Kidney epithelial cell (primary cell): ENCODE measurements around the gene RBM39. TPM values are rescaled to one million over a fixed set of nuclear protein-coding genes. Genes with fewer than 3 reads are reported as not detected.

Experiments
- DNase-seq: peaks from one replicate; pipeline ENCODE4 v3.0.0-alpha.2; 2010; ENCODE audit warnings: low read depth
- H3K27me3 ChIP-seq: 2 replicates; pipeline ENCODE4 v1.6.0; 2011; ENCODE audit warnings: low read length; ENCODE audit not compliant: control insufficient read depth, insufficient read depth
- H3K36me3 ChIP-seq: 2 replicates; pipeline ENCODE4 v1.5.1; 2011; ENCODE audit warnings: low read length; ENCODE audit not compliant: control insufficient read depth, insufficient read depth
- H3K4me3 ChIP-seq: 2 replicates; pipeline ENCODE4 v1.5.1; 2011; ENCODE audit warnings: low read depth, mild to moderate bottlenecking, control low read depth, low read length
- CTCF ChIP-seq: IDR thresholded peaks from 2 replicates; pipeline ENCODE4 v1.5.1; 2011; ENCODE audit warnings: mild to moderate bottlenecking, moderate library complexity, low read length, control low read depth, inconsistent platforms; ENCODE audit not compliant: insufficient read depth, poor library complexity, severe bottlenecking
- total RNA-seq: library from RNA; depleted of rRNA; stranded (reverse); fragments of >200 nt; gene quantifications from 2 replicates; pipeline ENCODE4 v1.2.3, GENCODE V29; 2015

RBM39 gene
- total RNA-seq, 1 donor from 2014 or later: 204 TPM

GRCh38 chr20:35702824-35703695, 39.0 kb downstream of the RBM39 start:
- H3K4me3 ChIP-seq: no peak overlapping the region
- H3K36me3 ChIP-seq: no peaks in the 10 kb centered on the region

GRCh38 chr20:35702051-35702823, 39.8 kb downstream of the RBM39 start:
- DNase-seq: no peak
- no peak overlapping the region for H3K4me3 ChIP-seq
- H3K27me3 ChIP-seq: no peaks in the 10 kb centered on the region
- TF ChIP-seq CTCF: no peak
- no peaks in the 10 kb centered on the region for H3K36me3 ChIP-seq

More at GRCh38 chr20:35702824-35703695, 39.0 kb downstream of the RBM39 start:
- no peak for TF ChIP-seq CTCF
- H3K27me3 ChIP-seq: no peaks in the 10 kb centered on the region
- no peak for DNase-seq

GRCh38 chr20:35700625-35701148, 41.4 kb downstream of the RBM39 start:
- TF ChIP-seq CTCF: no peak
- no peaks in the 10 kb centered on the region for H3K36me3 ChIP-seq
- H3K27me3 ChIP-seq: no peaks in the 10 kb centered on the region
- DNase-seq: no peak
- no peak overlapping the region for H3K4me3 ChIP-seq

- Histone ChIP-seq H3K4me3 (peak overlapping the region; percentile 99), H3K27me3 (no peaks in the 10 kb centered on the region), H3K36me3 (no peaks in the 10 kb centered on the region)
- TF ChIP-seq CTCF: no peak
- DNase-seq: no peak
Measured at GRCh38 chr20:35699957-35700624, 42.0 kb downstream of the RBM39 start.

GRCh38 chr20:35699127-35699956, 42.7 kb downstream of the RBM39 start, which contains the start of the genes NFS1 and ROMO1:
Gene NFS1 (minus strand): TSS chr20:35699352. CDS start chr20:35699288, 64 bp downstream.
Gene ROMO1 (plus strand): TSS chr20:35699405. CDS start chr20:35699633, 228 bp downstream.
- peak; percentile 20 for TF ChIP-seq CTCF
- peak within 1 kb of the TSS; percentile 99 for H3K4me3 ChIP-seq
- H3K27me3 ChIP-seq: no peaks in the 10 kb centered on the region
- H3K36me3 ChIP-seq: no peaks in the 10 kb centered on the region
- peak; percentile 23 for DNase-seq
